Liver (tissue), 3 donors: ENCODE data around the gene CXXC5.

Experiments
- ATF3 ChIP-seq: IDR thresholded peaks from 2 replicates; pipeline ENCODE4 v1.6.1; 2016; ENCODE audit warnings: antibody characterized with exemption
- CTCF ChIP-seq: fragments of 150-350 bp; IDR thresholded peaks from 2 replicates; pipeline ENCODE4 v1.5.1; 2017; ENCODE audit warnings: improper control_type of control experiment, low read depth, low read length; ENCODE audit not compliant: missing input control
- EGR1 ChIP-seq, 2 donors: IDR thresholded peaks; 2 replicates each; pipeline ENCODE4 v1.6.1; 2016 to 2018; ENCODE audit warnings: antibody characterized with exemption in 2 of 2, low read depth in 2 of 2
- FOXA1 ChIP-seq: IDR thresholded peaks from 2 replicates; pipeline ENCODE4 v1.6.1; 2016; ENCODE audit warnings: antibody characterized with exemption
- GABPA ChIP-seq, 2 donors: IDR thresholded peaks in 1 of 2; conservative IDR thresholded peaks in 1 of 2; 2 replicates each; pipeline ENCODE4 v1.6.1; 2016; ENCODE audit warnings: antibody characterized with exemption in 2 of 2, mild to moderate bottlenecking in 1 of 2, moderate library complexity in 1 of 2
- HNF4A ChIP-seq, 2 donors: conservative IDR thresholded peaks; 2 replicates each; pipeline ENCODE4 v1.6.1; 2016; ENCODE audit warnings: antibody characterized with exemption in 2 of 2, mild to moderate bottlenecking in 2 of 2
- JUND ChIP-seq, 2 donors: IDR thresholded peaks; 2 replicates each; pipeline ENCODE4 v1.6.1; 2016; ENCODE audit warnings: antibody characterized with exemption in 2 of 2
- MAX ChIP-seq: IDR thresholded peaks from 2 replicates; pipeline ENCODE4 v1.6.1; 2016; ENCODE audit warnings: antibody characterized with exemption
- RAD21 ChIP-seq, 2 donors: IDR thresholded peaks; 2 replicates each; pipeline ENCODE4 v1.6.1; 2016; ENCODE audit warnings: antibody characterized with exemption in 2 of 2, mild to moderate bottlenecking in 2 of 2
- REST ChIP-seq: IDR thresholded peaks from 2 replicates; pipeline ENCODE4 v1.6.1; 2016; ENCODE audit warnings: antibody characterized with exemption, mild to moderate bottlenecking
- TAF1 ChIP-seq: conservative IDR thresholded peaks from 2 replicates; pipeline ENCODE4 v1.6.1; 2016; ENCODE audit warnings: antibody characterized with exemption, mild to moderate bottlenecking
- ZBTB33 ChIP-seq: IDR thresholded peaks from 2 replicates; pipeline ENCODE4 v1.6.1; 2016; ENCODE audit warnings: antibody characterized with exemption
- donor health status: healthy.
- donor health status: healthy.

GRCh38 chr5:139658501-139658927 is 10.4 kb downstream of the CXXC5 start:
- TF ChIP-seq CTCF (no peak), HNF4A (conservative IDR thresholded peaks at IDR 0.05) (no peak), RAD21 (IDR thresholded peaks at IDR 0.05) (no peak), ATF3 (no peak), TAF1 (no peak), MAX (no peak), ZBTB33 (no peak), GABPA (IDR thresholded peaks at IDR 0.05 in 1 of 2, conservative IDR thresholded peaks at IDR 0.05 in 1 of 2) (no peak), REST (no peak), JUND (IDR thresholded peaks at IDR 0.05) (no peak), FOXA1 (no peak), EGR1 (IDR thresholded peaks at IDR 0.05; ENCODE audit: low read depth in 2 of 2) (no peak)
